K562 (cell line): ENCODE results near the gene ZNF814. TPM values are rescaled to one million over a fixed set of nuclear protein-coding genes. Genes with fewer than 3 reads are reported as not detected.
A peak's percentile ranks its signal among the peaks of the same experiment; 100 is the strongest.

Experiments
- AFF1 ChIP-seq, 2 experiments: fragments of 450-650 bp; IDR thresholded peaks; 2 replicates each; pipeline ENCODE4 v1.6.1; 2018; ENCODE audit warnings: mild to moderate bottlenecking in 2 of 2, low read depth in 1 of 2; ENCODE audit not compliant: partially characterized antibody in 2 of 2
- CXXC5 ChIP-seq: fragments of 250-450 bp; sonication (Bioruptor Pico); IDR thresholded peaks from 2 replicates; pipeline ENCODE4 v1.8.0; 2022; ENCODE audit warnings: inconsistent platforms, mild to moderate bottlenecking, moderate library complexity
- ETV5 ChIP-seq: sonication (generic); formaldehyde crosslinking; IDR thresholded peaks from 2 replicates; pipeline ENCODE4 v1.4.0; 2020; ENCODE audit warnings: low read depth, mild to moderate bottlenecking, missing genetic modification reagents
- FOXK2 ChIP-seq, 2 experiments: fragments of 450-650 bp; IDR thresholded peaks in 1 of 2; conservative IDR thresholded peaks in 1 of 2; 2 replicates each; pipeline ENCODE4 v1.6.1; 2016; ENCODE audit warnings: low read depth in 2 of 2, mild to moderate bottlenecking in 1 of 2
- PHF8 ChIP-seq: fragments of 200-600 bp; sonication (generic); IDR thresholded peaks from 2 replicates; pipeline ENCODE4 v1.6.1; 2012; ENCODE audit warnings: mixed run types, mild to moderate bottlenecking, inconsistent platforms, low read length, moderate library complexity, borderline replicate concordance
- PHTF2 ChIP-seq: fragments of 250-450 bp; sonication (Bioruptor Pico); IDR thresholded peaks from 2 replicates; pipeline ENCODE4 v1.5.0; 2021; ENCODE audit warnings: mild to moderate bottlenecking
- ZBTB17 ChIP-seq: fragments of 450-650 bp; formaldehyde crosslinking; IDR thresholded peaks from 2 replicates; pipeline ENCODE4 v1.4.0; 2020; ENCODE audit warnings: mild to moderate bottlenecking
- ZHX1 ChIP-seq: fragments of 150-350 bp; conservative IDR thresholded peaks from 2 replicates; pipeline ENCODE4 v1.6.1; 2014; ENCODE audit warnings: low read length
- ZNF316 ChIP-seq: fragments of 450-650 bp; IDR thresholded peaks from 2 replicates; pipeline ENCODE4 v1.6.1; 2016
- polyA plus RNA-seq, 8 experiments: library from polyadenylated mRNA; depleted of rRNA in 4 of 8; stranded (reverse) in 5 of 8; unstranded in 3 of 8; fragments of >200 nt; fragmentation: Nextera tagmentation in 2 of 8; fragmentation: Illumina TruSeq in 1 of 8; extraction: Ambion mirVana in 2 of 8; extraction: Trizol in 1 of 8; gene quantifications; 2 replicates each; pipeline versions ENCODE4 v1.2.1 to v1.2.3, GENCODE V29; 2011 to 2014; ENCODE audit warnings: inconsistent platforms in 1 of 8, missing spikeins in 1 of 8
- total RNA-seq, 7 experiments: library from RNA; depleted of rRNA in 6 of 7; stranded (reverse); fragments of >200 nt in 6 of 7; fragmentation: Illumina TruSeq in 2 of 7; extraction: Trizol in 2 of 7; gene quantifications; 2 replicates each; pipeline versions ENCODE4 v1.2.1 to v1.2.3, GENCODE V29; 2011 to 2021; ENCODE audit warnings: low replicate concordance in 1 of 7
- TF ChIP-seq, protein P1 (sequence below): fragments of 450-650 bp; formaldehyde crosslinking; IDR thresholded peaks from 2 replicates; pipeline ENCODE4 v1.4.0; 2020; ENCODE audit warnings: mild to moderate bottlenecking, mixed read lengths
- TF ChIP-seq, protein P2 (sequence below): sonication (generic); formaldehyde crosslinking; IDR thresholded peaks from 2 replicates; pipeline ENCODE4 v1.8.0; 2023; ENCODE audit warnings: missing genetic modification reagents, mild to moderate bottlenecking, borderline replicate concordance

The ZNF814 gene
- total and polyA plus RNA-seq, 9 of the 15 experiments (the other 6 are each of a cell fraction or from before 2014, with no cell fraction given), result 0.42 to 3.5 (median 1.9) TPM

GRCh38 chr19:57830071-57830602 lies 58.7 kb downstream of the ZNF814 start, which contains the start of gene ZNF587B (continued):
- no peak for TF ChIP-seq ZHX1
- TF ChIP-seq, protein P1, sequence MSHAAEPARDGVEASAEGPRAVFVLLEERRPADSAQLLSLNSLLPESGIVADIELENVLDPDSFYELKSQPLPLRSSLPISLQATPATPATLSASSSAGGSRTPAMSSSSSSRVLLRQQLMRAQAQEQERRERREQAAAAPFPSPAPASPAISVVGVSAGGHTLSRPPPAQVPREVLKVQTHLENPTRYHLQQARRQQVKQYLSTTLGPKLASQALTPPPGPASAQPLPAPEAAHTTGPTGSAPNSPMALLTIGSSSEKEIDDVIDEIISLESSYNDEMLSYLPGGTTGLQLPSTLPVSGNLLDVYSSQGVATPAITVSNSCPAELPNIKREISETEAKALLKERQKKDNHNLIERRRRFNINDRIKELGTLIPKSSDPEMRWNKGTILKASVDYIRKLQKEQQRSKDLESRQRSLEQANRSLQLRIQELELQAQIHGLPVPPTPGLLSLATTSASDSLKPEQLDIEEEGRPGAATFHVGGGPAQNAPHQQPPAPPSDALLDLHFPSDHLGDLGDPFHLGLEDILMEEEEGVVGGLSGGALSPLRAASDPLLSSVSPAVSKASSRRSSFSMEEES (CRISPR knock-in tag), result no peak
- TF ChIP-seq CXXC5 (CRISPR knock-in tag), result no peak
- TF ChIP-seq ZNF316, result peak; percentile 35
- TF ChIP-seq, protein P2, sequence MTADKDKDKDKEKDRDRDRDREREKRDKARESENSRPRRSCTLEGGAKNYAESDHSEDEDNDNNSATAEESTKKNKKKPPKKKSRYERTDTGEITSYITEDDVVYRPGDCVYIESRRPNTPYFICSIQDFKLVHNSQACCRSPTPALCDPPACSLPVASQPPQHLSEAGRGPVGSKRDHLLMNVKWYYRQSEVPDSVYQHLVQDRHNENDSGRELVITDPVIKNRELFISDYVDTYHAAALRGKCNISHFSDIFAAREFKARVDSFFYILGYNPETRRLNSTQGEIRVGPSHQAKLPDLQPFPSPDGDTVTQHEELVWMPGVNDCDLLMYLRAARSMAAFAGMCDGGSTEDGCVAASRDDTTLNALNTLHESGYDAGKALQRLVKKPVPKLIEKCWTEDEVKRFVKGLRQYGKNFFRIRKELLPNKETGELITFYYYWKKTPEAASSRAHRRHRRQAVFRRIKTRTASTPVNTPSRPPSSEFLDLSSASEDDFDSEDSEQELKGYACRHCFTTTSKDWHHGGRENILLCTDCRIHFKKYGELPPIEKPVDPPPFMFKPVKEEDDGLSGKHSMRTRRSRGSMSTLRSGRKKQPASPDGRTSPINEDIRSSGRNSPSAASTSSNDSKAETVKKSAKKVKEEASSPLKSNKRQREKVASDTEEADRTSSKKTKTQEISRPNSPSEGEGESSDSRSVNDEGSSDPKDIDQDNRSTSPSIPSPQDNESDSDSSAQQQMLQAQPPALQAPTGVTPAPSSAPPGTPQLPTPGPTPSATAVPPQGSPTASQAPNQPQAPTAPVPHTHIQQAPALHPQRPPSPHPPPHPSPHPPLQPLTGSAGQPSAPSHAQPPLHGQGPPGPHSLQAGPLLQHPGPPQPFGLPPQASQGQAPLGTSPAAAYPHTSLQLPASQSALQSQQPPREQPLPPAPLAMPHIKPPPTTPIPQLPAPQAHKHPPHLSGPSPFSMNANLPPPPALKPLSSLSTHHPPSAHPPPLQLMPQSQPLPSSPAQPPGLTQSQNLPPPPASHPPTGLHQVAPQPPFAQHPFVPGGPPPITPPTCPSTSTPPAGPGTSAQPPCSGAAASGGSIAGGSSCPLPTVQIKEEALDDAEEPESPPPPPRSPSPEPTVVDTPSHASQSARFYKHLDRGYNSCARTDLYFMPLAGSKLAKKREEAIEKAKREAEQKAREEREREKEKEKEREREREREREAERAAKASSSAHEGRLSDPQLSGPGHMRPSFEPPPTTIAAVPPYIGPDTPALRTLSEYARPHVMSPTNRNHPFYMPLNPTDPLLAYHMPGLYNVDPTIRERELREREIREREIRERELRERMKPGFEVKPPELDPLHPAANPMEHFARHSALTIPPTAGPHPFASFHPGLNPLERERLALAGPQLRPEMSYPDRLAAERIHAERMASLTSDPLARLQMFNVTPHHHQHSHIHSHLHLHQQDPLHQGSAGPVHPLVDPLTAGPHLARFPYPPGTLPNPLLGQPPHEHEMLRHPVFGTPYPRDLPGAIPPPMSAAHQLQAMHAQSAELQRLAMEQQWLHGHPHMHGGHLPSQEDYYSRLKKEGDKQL, result no peak
- 0 out of 2 replicates have a peak, but pooled peaks have one; percentile 43 for TF ChIP-seq ETV5 (CRISPR knock-in tag)
- TF ChIP-seq FOXK2 (conservative IDR thresholded peaks at IDR 0.05 in 1 of 2, IDR thresholded peaks at IDR 0.05 in 1 of 2; ENCODE audit: low read depth in 2 of 2), result no peak
- no peak for TF ChIP-seq ZBTB17 (CRISPR knock-in tag)
- no peak for TF ChIP-seq PHTF2 (CRISPR knock-in tag)
- no peak for TF ChIP-seq PHF8
- TF ChIP-seq AFF1 (IDR thresholded peaks at IDR 0.05; ENCODE audit: low read depth in 1 of 2, partially characterized antibody in 2 of 2), result no peak
